NCI-H446 treated with DMSO at 0.1 percent for 48 hours (cell line): ENCODE measurements around the gene DAB2IP.

Experiments used
- DNase-seq: peaks from one replicate; lab custom pipeline; 2025; lab: John Stamatoyannopoulos, UW

Gene DAB2IP

GRCh38 chr9:121663591-121663990, 12.2 kb downstream of the DAB2IP start:
- DNase-seq, result no peak

- no peak for DNase-seq
Observed at GRCh38 chr9:121666294-121666693, 14.9 kb downstream of the DAB2IP start.

DNA sequence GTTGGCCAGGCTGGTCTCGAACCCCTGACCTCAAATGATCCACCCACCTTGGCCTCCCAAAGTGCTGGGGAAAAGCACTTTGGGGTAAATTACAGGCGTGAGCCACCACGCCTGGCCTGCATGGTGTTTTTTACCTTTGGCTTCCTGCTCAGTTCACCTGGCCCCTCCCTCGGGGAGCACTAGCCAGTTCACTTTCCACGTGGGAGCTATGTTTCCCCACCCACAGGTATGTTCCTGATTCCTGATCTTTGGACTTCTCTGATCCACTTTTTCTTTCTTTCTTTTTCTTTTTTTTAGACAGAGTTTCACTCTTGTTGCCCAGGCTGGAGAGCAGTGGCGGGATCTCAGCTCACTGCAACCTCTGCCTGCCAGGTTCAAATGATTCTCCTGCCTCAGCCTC, 15.8 kb downstream of the DAB2IP start:
- no peak for DNase-seq

DNA sequence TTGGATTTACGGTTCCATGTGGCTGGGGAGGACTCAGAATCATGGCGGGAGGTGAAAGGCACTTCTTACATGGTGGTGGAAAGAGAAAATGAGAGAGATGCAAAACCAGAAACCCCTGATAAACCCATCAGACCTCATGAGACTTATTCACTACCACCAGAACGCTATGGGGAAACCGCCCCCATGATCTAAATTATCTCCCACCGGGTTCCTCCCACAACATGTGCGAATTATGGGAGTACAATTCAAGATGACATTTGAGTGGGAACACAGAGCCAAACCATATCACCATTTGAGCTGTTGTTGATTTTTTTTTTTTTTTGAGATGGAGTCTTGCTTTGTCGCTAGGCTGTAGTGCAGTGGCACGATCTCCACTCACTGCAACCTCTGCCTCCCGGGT, 16.5 kb downstream of the DAB2IP start:
- DNase-seq, result no peak

DNA sequence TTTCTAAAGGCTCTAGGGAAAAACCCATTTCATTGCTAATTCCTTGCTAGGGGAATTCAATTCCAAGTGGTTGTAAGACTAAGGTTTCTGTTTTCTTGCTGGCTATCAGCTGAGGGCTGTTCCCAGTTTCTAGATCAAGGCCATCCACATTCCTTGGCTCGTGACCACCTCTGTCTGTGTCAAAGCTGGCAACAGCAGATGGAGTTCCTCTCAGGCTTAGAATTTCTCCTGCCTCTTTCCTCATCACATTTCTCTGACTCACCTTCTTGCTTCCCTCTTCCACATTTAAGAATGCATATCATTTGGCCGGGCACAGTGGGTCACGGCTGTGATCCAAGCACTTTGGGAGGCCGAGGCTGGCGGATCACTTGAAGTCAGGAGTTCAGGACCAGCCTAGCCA, 19.0 kb downstream of the DAB2IP start:
- no peak for DNase-seq

- DNase-seq, result no peak
Observed at GRCh38 chr9:121671612-121672155, 20.2 kb downstream of the DAB2IP start.

- no peak for DNase-seq
Observed at GRCh38 chr9:121672213-121672612, 20.8 kb downstream of the DAB2IP start.

DNA sequence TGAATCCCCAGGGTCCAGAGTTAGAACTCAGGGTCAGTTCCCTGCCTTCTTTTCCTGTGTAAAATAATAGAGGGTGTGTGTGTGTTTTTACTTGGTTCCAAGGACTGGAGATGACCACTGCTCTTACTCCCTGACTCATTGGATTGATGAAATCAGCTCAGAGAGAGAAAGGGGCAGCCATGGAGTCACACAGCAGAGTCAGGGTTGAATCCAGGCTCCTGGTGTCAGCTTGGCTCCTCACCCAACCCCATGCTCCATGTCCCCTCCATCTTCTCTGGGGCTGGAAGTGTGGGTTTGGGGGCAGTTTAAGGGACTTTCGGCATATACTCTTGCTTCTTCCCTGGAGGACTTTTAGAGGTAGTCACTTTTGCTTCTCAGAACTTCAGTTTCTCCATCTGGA, 21.6 kb downstream of the DAB2IP start:
- no peak for DNase-seq

DNA sequence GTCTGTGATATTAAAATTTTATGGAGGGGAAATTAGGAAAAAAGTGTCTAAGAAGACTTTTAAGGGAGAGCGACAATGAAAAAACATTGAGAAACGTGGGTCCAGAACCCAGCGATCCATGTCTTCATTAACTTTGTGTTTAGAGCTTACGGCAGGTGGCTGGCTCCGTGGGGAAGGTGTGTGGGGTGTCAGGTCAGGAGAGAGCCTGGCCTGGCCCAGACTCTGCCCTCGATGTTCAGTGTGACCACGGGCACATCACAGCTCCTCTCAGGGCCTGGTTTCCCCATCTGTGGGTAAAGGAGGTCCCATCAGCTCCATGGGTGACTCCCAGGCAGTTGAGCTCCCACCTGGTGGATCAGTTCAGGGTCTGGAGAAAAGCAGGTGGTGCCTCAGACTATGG, 22.1 kb downstream of the DAB2IP start:
- no peak for DNase-seq

DNA sequence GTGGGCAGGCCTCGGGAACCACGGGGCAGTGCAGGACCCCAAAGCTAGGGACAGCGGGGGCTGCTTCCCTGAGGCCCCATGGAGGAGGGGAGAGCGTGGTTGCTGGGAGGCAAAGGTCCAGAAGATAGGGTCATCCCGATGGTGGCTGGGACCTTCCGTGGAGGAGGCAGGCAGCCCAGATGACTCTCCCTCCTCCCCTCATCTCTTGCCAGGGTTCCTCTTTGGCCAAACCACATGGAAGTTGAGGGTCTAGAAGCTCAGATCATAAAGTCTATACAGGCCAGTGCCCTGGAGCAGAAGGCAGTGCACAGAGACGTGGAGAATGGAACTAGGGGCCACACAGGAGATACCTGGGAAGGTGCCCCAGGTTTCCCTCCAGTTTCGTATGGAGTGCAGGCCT, 22.6 kb downstream of the DAB2IP start:
- DNase-seq, result no peak

GRCh38 chr9:121674952-121675351, 23.5 kb downstream of the DAB2IP start:
- DNase-seq, result no peak

GRCh38 chr9:121675381-121675780, 23.9 kb downstream of the DAB2IP start:
- DNase-seq, result no peak

DNA sequence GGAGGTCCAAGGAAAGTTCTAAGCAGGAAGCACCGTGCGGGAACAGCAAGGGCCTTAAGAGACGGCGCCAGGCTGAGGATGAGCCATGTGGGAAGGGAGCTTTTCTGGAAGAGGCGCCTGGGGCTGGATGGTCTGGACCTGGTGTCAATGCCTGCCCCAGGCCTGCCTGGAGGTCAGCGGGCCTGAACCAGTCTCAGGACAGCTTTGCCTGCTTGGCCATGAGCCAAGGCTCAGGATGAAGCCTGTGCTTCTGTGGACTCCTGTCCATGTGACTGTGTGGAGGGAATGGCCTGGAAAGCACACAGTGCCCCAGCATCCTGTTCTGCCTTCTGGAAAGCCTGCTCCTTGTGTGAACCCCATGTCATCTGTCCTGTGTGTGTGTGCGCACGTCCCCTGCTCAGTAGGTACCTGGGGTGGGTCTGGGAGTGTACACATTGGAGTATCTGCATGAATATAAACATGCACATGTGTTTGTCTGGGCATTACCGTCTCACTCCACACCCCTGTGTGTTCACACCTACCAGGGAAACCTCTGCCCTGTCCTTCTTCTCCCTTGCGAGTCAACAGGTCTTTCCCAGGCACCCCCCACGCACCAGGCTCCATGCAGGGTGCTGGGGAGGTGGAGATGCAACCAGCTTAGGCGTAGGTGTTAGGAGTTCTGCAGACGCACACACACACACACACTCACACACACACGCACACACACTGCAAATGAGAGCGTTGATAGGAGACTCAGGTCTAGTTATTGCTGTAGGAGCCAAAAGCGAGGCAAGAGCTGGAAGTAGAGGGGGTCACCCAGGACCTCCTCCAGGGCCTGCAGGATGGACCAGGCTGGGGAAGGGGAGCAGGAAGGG, 24.8 kb downstream of the DAB2IP start:
- DNase-seq, result no peak

GRCh38 chr9:121676926-121677325, 25.5 kb downstream of the DAB2IP start:
- no peak for DNase-seq

- no peak for DNase-seq
Observed at GRCh38 chr9:121678501-121679022, 27.1 kb downstream of the DAB2IP start.

- DNase-seq, result no peak
Observed at GRCh38 chr9:121679901-121680635, 28.6 kb downstream of the DAB2IP start.

DNA sequence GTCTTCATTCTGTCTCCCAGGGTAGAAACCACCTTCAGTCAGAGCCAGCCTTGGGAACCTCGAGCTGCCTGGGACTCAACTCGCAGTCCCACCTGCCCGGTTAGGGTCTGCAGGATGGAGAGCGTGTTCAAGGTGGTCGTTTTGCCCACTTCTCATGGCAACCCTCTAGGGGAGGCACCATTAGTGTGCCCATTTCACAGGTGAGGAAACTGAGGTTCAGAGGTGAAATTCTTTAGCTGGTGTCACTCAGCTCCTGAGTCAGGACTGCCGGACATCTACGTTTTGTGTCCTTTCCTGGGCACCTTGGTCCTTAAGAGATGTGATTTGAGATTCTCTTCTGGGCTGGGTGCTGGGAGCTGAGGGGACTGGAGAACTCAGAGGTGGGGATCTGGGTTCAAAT, 30.0 kb downstream of the DAB2IP start:
- DNase-seq, result no peak

GRCh38 chr9:121682201-121682600, 30.8 kb downstream of the DAB2IP start:
- DNase-seq, result no peak

DNA sequence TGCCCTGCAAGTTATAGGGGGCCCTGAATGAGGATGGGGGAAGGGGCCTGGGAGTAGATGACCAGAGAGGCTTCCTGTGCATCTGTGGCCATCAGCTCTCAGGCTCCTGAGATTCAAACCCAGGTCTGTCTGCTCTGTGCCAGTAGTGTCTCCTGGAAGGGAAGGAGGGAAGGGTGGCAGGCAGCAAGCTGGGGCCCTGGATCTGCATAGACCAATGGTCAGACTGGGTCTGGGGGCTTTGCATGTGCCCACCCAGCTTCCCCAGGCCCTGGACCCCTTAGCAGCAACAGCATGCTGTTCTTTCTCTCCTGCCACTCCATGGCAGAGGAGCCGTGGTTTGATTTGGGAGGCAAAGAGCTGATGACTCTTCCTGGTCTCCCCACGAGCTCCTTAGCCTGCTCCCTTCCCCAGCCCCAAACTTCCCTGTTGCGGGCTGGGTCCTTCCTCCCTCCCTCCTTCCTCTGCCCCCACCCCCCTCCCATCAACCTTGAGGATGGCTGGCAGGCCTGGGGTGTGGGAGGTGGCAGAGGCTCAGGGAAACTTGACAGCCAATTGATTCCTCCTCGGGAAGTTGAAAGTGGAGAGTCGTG, 31.6 kb downstream of the DAB2IP start:
- DNase-seq, result no peak

DNA sequence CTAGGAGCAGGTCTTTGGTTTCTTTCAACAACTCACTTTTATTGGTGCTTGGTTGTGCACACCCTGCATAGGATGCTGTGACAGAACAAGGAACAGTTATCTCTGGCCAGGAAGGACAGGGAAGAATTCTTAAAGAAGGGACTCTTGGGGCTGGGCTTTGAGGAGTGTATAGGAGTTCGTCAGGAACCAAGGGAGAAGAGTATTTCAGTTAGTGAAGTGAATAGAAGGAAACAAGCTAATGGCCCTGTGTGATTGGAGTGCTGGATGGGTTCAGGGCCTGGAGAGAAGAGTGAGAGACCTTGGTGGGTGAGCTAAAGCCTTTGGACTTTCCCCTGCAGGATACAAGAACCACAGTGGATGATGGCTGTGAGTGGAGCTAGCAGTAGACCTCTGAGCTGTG, 32.2 kb downstream of the DAB2IP start:
- DNase-seq, result no peak

DNA sequence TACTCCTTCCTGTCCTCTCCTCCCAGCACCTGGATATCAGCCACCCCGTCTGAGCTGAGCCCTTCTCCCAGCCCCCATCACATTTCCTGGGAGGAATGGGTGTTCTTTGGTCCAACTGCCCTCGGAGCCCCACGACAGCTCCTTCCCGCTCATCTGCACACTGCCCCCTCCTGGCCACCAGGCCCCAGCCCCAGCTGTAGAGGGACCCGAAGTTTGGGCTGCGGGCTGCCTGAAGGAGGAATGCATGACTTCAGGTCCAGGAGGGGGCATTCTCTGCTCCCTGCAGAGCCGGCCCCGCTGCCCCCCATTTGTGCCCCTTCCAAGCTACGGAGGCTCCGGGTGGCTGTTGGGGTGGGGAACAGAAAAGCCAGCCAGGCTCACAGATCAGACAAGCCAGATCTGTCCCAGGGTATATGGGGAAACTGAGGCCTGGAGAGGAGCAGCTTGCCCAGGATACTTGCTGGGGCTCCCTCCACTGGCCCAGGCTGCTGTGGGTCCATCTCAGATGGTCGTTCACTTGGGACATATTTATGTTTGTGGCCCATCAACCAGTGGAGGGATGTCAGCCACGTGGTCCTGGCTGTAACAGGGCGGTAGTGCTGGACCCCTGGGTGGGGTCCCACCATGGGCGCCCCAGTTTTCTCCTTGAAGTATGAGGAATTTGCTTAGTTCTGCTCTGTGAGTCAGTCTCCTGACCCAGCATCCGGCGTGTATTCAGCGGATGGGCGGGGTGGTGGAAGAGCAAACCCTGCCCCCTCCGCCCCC, 33.1 kb downstream of the DAB2IP start:
- DNase-seq, result no peak
